ENCODE results near the gene COP1.

COP1 gene

GRCh38 chr1:176227579-176227978 lies 20.5 kb upstream of the COP1 start:
- Histone ChIP-seq H3K4me3 (ENCODE audit: low read depth, low read length) (no peak overlapping the region), H3K27me3 (ENCODE audit: insufficient read depth, low read depth, severe bottlenecking) (no peaks in the 10 kb centered on the region), H3K36me3 (no peaks in the 10 kb centered on the region), H3K9me3 (ENCODE audit: severe bottlenecking) (peaks cover 3% of the 10 kb centered on the region), H3K27ac (no peak overlapping the region)
- no peak for TF ChIP-seq CTCF (IDR thresholded peaks at IDR 0.05; ENCODE audit: low read depth, low read length)
- DNase-seq: no peak

GRCh38 chr1:176225911-176226310 lies 18.8 kb upstream of the COP1 start:
- H3K9me3 ChIP-seq (ENCODE audit: severe bottlenecking): no peaks in the 10 kb centered on the region
- H3K36me3 ChIP-seq: no peaks in the 10 kb centered on the region
- DNase-seq: no peak
- H3K4me3 ChIP-seq (ENCODE audit: low read depth, low read length): no peak overlapping the region
- no peak overlapping the region for H3K27ac ChIP-seq
- no peak for TF ChIP-seq CTCF (IDR thresholded peaks at IDR 0.05; ENCODE audit: low read depth, low read length)
- no peaks in the 10 kb centered on the region for H3K27me3 ChIP-seq (ENCODE audit: insufficient read depth, low read depth, severe bottlenecking)

- Histone ChIP-seq H3K36me3 (no peaks in the 10 kb centered on the region), H3K27ac (no peak overlapping the region), H3K27me3 (ENCODE audit: insufficient read depth, low read depth, severe bottlenecking) (no peaks in the 10 kb centered on the region), H3K4me3 (ENCODE audit: low read depth, low read length) (no peak overlapping the region), H3K9me3 (ENCODE audit: severe bottlenecking) (no peaks in the 10 kb centered on the region)
- no peak for DNase-seq
- no peak for TF ChIP-seq CTCF (IDR thresholded peaks at IDR 0.05; ENCODE audit: low read depth, low read length)
Measured at GRCh38 chr1:176225479-176225875, 18.4 kb upstream of the COP1 start.

GRCh38 chr1:176222196-176222595 lies 15.1 kb upstream of the COP1 start:
- H3K4me3 ChIP-seq (ENCODE audit: low read depth, low read length): no peak overlapping the region
- H3K36me3 ChIP-seq: no peaks in the 10 kb centered on the region
- no peaks in the 10 kb centered on the region for H3K9me3 ChIP-seq (ENCODE audit: severe bottlenecking)
- DNase-seq: no peak
- no peak overlapping the region for H3K27ac ChIP-seq
- no peak for TF ChIP-seq CTCF (IDR thresholded peaks at IDR 0.05; ENCODE audit: low read depth, low read length)
- no peaks in the 10 kb centered on the region for H3K27me3 ChIP-seq (ENCODE audit: insufficient read depth, low read depth, severe bottlenecking)

GRCh38 chr1:176220100-176220689 lies 13.1 kb upstream of the COP1 start:
- no peak overlapping the region for H3K4me3 ChIP-seq (ENCODE audit: low read depth, low read length)
- H3K36me3 ChIP-seq: no peaks in the 10 kb centered on the region
- no peaks in the 10 kb centered on the region for H3K9me3 ChIP-seq (ENCODE audit: severe bottlenecking)
- H3K27me3 ChIP-seq (ENCODE audit: insufficient read depth, low read depth, severe bottlenecking): no peaks in the 10 kb centered on the region
- no peak for TF ChIP-seq CTCF (IDR thresholded peaks at IDR 0.05; ENCODE audit: low read depth, low read length)
- DNase-seq: no peak
- H3K27ac ChIP-seq: no peak overlapping the region

- H3K27me3 ChIP-seq (ENCODE audit: insufficient read depth, low read depth, severe bottlenecking): no peaks in the 10 kb centered on the region
- no peaks in the 10 kb centered on the region for H3K9me3 ChIP-seq (ENCODE audit: severe bottlenecking)
- no peak for DNase-seq
- H3K27ac ChIP-seq: no peak overlapping the region
- H3K36me3 ChIP-seq: no peaks in the 10 kb centered on the region
- no peak overlapping the region for H3K4me3 ChIP-seq (ENCODE audit: low read depth, low read length)
- TF ChIP-seq CTCF (IDR thresholded peaks at IDR 0.05; ENCODE audit: low read depth, low read length): no peak
Measured at GRCh38 chr1:176217461-176218099, 10.5 kb upstream of the COP1 start.
